Measurements from ENCODE around the gene KCNC1.

KCNC1 gene

DNA sequence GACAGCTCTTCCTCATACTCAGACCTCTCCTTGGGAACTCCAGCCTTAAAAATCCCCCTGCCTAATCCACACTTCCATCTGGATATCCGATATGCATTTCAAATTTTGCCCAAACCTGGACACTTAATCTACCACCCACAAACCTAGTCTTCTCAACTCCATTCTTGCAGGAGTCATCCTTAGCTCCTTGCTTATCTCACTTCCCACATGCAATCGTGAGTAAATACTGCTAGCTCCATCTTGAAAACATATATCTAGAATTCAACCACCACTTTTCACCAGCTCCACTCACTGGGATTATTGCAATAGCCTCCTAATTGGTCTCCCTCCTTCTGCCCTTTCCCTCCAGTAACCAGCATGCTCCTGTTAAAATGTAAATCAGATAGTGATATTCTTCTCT, 17.8 kb upstream of the KCNC1 start:
- DNase-seq (ENCODE audit: low read depth), result no peak

DNA sequence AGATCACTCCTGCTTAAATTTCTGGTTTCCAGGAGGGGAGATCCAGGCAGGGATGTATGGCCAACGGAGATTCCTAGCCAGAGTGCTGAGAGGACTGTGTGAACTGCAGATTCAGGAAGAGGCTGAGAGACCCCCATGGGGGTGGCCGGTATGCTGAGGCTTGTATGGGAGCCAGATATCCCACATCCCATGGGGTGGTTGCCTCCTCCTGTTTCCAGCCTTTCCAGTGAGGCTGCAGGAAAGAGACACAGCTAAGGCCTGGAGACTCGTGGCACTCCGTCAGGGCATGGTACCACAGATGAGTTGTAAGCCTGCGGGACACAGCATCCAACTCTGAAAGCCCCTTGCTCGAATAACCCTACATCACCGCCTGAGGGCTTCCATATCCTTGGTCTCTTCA, 16.6 kb upstream of the KCNC1 start:
- DNase-seq (ENCODE audit: low read depth), result no peak

DNA sequence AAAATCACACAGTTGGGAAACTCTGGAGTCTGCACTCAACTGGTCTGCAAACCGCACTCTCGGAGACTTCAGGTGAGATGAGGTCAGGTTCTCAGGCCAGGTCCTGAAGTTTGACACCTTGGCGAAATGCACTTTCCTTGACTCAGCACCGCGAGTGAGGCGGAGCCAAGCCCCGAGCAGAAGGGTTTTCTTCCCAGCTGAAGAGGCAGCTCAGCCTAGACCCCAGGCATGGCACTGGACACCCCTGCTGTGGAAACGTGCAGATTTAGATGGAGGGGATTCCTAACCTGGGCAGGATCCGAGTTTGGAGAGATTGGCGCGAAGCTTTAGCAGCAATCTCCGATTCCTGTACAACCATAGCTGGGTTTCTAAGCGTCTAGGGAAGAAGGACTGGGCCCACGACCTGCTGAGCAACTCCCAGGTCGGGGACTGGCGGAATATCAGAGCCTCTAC, 16.0 kb upstream of the KCNC1 start:
- no peak for DNase-seq (ENCODE audit: low read depth)

DNA sequence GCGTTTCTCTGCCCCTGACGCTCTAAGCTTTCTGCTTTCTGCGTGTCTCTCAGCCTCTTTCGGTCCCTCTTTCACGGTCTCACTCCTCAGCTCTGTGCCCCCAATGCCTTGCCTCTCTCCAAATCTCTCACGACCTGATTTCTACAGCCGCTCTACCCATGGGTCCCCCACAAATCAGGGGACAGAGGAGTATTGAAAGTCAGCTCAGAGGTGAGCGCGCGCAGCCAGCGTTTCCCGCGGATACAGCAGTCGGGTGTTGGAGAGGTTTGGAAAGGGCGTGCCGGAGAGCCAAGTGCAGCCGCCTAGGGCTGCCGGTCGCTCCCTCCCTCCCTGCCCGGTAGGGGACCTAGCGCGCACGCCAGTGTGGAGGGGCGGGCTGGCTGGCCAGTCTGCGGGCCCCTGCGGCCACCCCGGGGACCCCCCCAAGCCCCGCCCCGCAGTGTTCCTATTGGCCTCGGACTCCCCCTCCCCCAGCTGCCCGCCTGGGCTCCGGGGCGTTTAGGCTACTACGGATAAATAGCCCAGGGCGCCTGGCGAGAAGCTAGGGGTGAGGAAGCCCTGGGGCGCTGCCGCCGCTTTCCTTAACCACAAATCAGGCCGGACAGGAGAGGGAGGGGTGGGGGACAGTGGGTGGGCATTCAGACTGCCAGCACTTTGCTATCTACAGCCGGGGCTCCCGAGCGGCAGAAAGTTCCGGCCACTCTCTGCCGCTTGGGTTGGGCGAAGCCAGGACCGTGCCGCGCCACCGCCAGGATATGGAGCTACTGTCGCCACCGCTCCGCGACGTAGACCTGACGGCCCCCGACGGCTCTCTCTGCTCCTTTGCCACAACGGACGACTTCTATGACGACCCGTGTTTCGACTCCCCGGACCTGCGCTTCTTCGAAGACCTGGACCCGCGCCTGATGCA, 15.3 kb upstream of the KCNC1 start, which contains the start of gene MYOD1:
Gene MYOD1, plus strand, starts transcription at position 544 of the 910 bp plus-strand sequence. Its CDS starts 212 bp downstream, at position 756.
- DNase-seq (ENCODE audit: low read depth), result no peak

DNA sequence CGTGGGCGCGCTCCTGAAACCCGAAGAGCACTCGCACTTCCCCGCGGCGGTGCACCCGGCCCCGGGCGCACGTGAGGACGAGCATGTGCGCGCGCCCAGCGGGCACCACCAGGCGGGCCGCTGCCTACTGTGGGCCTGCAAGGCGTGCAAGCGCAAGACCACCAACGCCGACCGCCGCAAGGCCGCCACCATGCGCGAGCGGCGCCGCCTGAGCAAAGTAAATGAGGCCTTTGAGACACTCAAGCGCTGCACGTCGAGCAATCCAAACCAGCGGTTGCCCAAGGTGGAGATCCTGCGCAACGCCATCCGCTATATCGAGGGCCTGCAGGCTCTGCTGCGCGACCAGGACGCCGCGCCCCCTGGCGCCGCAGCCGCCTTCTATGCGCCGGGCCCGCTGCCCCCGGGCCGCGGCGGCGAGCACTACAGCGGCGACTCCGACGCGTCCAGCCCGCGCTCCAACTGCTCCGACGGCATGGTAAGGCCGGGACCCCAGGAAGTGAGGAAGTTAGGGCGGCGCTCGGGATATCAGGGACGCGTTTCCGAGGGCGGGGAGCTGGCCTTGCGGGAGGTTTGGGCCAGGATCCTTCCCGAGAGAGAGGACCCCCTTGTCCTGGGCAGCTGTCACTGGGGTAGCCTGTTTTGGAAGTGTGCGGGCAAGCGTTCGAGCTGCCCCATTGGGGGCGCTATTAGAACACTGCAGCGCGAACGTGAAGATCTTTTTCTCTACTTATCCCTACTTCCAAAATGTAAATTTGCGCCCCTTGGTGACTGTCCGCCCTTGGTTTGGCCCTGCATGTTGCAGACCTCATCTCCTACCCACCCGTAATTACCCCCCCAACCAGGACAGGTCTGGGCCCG, 14.4 kb upstream of the KCNC1 start:
- DNase-seq (ENCODE audit: low read depth), result no peak

DNA sequence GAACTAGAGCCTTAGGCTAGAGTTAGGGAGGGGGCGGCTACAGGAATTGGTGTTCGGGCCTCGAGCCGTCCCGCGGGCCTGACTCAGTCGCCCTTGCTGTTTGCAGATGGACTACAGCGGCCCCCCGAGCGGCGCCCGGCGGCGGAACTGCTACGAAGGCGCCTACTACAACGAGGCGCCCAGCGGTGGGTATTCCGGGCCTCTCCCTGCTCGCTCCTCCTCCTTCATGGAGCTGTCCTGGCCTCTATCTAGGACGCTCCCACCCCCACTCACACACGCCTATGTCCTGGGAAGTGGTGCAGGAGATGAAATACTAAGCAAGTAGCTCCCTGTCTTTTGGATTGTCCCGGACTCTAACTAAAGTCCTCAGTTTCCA, 13.8 kb upstream of the KCNC1 start:
- no peak for DNase-seq (ENCODE audit: low read depth)

DNA sequence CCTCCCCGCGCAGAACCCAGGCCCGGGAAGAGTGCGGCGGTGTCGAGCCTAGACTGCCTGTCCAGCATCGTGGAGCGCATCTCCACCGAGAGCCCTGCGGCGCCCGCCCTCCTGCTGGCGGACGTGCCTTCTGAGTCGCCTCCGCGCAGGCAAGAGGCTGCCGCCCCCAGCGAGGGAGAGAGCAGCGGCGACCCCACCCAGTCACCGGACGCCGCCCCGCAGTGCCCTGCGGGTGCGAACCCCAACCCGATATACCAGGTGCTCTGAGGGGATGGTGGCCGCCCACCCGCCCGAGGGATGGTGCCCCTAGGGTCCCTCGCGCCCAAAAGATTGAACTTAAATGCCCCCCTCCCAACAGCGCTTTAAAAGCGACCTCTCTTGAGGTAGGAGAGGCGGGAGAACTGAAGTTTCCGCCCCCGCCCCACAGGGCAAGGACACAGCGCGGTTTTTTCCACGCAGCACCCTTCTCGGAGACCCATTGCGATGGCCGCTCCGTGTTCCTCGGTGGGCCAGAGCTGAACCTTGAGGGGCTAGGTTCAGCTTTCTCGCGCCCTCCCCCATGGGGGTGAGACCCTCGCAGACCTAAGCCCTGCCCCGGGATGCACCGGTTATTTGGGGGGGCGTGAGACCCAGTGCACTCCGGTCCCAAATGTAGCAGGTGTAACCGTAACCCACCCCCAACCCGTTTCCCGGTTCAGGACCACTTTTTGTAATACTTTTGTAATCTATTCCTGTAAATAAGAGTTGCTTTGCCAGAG, 13.2 kb upstream of the KCNC1 start:
- DNase-seq (ENCODE audit: low read depth), result no peak

DNA sequence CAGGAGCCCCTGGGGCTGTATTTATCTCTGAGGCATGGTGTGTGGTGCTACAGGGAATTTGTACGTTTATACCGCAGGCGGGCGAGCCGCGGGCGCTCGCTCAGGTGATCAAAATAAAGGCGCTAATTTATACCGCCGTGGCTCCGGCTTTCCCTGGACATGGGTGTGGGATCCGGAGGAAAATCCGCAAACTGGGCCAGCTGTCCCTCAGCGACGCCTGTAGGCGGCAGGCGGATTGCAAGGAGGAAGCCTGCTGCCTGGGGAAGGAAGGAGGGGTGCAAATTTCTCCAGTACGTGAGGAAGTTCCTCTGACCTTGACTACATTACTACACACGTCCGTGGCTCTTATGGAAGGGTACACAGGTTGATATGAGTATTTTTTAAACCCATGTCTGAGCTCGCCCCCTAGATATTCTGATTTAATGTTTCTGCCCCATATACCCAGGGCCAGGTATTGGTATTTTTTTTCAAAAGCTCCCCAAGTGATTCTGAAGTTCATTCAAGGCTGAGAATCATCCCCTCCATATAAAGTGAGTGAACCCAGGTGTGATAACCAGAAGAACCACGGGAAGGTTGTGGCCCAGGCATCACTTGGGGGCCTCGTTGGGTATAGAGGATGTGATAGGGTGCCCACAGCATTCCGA, 12.5 kb upstream of the KCNC1 start:
- DNase-seq (ENCODE audit: low read depth), result no peak

DNA sequence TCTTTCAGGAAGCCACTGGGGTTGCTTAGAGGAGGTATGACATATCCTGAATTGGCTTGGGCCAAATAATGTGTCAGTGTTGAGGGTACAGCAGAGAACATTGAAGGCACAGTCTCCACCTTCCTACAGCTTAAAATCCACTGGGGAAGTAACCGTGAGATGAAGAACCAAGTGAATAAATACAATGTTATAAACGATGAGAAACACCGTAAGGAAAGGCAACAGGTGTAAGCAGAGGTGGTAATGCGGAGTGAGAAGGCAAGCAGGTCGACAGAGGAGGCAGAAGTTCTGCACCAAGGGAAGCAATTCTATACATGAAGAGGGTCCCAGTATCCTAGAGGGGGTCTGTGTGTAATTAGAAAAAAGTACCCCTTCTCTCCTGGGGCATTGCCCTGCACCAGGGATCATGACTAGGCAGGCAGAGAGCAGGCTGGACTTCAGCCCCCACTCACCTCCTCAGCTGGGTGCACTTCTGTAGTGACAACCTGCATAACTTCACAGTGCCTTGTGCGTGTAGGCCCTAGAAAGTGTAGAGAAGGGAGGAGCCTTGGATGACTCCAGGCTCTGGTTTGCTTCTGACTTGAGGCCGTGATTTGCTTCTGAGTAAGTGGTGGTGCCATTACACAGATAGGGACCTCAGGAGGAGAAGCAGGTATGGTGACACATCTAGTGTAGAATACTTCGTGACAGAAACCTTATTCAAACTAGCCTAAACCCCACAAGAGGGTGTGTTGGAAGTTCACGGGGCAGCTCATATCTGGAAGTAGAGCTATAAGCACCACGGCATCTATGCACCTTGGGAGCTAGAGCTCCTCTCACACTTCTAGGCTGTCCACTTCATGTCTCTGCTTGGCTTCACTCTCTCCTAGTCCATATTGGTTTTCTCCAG, 10.3 kb upstream of the KCNC1 start:
- DNase-seq (ENCODE audit: low read depth), result no peak

DNA sequence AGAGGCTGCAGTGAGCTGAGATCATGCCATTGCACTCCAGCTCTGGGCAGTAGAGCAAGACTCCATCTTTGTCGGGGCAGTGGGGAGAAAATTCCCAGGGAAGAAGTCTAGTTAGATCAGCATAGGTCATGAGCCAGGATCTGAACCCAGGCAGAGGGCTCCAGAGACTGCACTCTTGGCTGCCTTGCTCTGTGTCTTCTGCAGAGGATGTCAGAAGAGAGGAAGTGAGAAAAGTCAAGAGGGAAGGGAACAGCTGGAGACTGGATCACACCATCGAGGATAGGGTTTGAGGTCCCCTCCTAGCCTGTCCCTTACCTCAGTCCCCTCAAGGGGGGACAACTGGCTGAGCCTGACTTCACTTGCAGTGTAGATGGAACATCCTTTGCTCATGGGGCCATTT, 9.4 kb upstream of the KCNC1 start:
- DNase-seq (ENCODE audit: low read depth), result no peak

DNA sequence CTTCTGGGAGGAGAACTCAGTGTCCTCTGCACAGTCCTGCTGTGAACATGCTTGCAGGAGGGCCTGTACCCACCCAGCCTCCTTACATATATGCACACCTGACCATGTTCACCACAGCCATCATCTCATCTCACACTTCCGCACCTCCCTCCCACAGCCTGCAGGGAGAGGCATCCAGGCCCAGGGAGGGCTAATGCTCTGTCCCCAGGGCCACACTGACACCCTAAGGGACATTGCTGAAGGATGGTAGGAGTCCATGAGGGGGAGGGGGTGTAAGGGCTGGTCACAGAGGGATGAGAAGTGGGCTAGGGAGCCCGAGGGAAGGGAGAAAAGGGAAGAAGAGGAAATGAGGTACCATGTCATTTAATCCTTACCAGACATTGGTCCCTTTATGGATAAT, 4.4 kb upstream of the KCNC1 start:
- DNase-seq (ENCODE audit: low read depth), result no peak

DNA sequence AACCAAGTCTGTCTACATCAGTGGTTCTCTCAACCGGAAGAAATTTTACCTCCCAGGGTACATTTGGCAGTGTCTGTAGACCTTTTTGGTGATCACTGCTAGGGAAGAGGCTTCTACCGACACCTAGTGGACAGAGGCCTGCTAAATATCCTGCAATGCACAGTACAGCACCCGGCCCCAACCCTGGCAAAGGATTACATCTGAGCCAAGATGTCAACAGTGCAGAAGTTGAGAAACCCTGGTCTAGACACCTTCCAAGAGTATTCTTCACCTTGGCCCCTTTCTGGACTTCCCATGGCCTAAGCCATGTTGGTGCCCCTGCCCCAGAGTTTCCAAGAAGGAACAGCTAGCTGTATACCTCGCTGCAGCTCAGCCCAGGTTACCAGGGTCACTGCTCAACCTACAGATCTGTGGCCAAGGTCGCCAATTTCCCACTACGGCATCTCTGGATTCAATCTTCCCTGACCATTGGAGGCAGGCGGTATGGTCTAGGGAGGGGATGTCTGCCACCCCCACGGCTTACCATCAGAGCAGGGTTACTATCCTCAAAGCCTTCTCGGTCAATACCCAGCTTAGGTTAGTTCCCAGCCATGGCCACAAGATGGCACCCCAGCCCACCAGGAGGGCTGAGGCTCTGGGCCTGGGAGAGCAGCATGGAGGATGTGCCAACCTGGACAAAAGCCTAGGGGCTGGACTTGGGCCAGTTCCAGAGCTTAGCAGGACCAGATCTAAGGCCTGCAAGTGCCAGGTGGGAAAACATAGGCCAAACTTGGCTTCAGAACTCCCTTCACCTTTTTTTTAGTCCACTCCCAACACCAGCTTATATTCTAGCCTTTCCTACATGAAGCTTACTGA, 3.7 kb upstream of the KCNC1 start:
- peak; percentile 9 for DNase-seq (ENCODE audit: low read depth)

DNA sequence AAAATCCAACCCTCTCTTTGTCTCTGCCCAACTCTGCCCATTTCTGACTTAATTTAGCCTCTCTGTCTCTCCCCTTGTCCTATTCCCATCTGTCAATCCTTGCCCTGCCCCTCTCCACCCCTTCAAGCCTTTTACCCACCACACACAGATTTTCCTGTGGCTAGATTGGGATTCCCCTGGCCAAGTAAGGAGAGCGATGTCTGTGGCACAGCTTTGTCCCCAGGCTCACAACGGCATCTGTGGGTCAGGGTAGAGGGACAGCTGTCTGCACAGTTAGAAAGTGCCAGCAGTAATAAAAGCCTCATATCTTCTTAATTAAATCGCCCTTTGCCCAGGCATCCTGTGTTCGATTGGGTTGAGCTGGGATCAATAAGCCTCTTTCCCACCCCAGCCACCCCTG, 1.3 kb upstream of the KCNC1 start:
- no peak for DNase-seq (ENCODE audit: low read depth)

DNA sequence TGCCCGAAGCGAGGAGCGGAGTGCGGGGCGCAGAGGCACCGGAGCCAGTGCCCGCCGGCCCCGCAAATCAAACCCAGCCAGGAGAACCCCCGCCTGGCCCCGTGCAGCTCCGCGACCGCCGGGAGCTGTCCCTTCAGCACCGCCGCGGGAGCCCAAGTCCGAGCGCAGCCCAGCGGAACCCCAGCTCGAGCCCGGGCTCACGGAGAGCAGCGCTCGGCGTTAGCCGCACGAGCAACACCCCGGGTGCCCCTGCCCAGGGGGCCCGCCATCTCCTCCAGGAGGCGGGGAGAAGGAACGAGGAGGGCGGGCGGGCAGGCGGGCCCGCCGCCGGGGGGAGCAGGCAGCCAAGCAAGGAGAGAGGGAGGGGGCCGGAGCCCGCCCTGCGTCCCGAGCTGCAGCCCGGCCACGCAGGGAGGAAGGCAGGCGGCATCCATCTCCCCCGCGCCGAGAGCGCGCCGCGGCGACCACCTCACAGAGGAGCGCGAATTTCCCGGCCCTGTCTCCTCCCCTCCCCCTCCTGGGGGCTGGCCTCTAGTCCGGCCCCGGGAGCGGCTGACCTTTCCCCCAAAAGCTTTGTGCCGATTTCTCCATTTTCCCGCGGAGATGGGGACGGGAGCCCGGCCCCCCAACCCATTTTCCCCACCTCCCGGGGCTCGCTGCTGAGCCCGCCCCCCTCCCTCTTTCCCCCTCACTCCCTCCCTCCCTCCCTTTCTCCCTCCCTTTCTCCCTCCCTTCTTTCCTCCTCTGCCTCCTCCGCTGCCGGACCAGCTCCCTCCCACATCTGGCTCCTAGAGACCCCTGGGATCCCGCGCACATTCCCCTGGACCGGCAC, 621 bp downstream of the KCNC1 start:
- DNase-seq (ENCODE audit: low read depth), result no peak

DNA sequence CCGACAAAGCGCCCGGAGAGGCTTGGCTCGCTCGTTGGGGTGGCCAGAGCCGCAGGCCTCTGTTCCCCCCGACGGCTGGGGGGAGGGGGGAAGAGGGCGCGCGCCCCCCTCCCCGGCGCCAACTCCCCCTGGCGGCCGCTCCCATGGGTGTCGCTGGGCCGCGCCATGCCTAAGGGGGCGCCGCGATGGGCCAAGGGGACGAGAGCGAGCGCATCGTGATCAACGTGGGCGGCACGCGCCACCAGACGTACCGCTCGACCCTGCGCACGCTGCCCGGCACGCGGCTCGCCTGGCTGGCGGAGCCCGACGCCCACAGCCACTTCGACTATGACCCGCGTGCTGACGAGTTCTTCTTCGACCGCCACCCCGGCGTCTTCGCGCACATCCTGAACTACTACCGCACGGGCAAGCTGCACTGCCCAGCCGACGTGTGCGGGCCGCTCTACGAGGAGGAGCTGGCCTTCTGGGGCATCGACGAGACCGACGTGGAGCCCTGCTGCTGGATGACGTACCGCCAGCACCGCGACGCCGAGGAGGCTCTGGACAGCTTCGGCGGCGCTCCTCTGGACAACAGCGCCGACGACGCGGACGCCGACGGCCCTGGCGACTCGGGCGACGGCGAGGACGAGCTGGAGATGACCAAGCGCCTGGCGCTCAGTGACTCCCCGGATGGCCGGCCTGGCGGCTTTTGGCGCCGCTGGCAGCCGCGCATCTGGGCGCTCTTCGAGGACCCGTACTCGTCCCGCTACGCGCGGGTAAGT, 1.4 kb downstream of the KCNC1 start:
- no peak for DNase-seq (ENCODE audit: low read depth)

DNA sequence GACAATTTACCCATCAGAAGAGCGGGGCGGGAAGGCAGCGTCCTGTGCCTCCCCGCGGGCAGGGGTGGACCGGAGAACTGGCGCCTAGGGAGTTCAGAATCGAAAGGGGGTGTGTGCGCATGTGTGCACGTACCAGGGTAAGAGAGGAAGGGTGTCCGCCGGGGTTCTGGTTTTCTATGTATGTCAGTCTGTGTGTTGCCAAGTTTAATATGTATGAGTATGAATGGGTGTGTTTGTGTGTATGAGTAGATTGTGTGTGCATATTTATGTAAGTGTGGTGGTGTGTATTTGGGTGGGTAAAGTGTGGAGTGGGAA, 2.0 kb downstream of the KCNC1 start:
- no peak for DNase-seq (ENCODE audit: low read depth)

DNA sequence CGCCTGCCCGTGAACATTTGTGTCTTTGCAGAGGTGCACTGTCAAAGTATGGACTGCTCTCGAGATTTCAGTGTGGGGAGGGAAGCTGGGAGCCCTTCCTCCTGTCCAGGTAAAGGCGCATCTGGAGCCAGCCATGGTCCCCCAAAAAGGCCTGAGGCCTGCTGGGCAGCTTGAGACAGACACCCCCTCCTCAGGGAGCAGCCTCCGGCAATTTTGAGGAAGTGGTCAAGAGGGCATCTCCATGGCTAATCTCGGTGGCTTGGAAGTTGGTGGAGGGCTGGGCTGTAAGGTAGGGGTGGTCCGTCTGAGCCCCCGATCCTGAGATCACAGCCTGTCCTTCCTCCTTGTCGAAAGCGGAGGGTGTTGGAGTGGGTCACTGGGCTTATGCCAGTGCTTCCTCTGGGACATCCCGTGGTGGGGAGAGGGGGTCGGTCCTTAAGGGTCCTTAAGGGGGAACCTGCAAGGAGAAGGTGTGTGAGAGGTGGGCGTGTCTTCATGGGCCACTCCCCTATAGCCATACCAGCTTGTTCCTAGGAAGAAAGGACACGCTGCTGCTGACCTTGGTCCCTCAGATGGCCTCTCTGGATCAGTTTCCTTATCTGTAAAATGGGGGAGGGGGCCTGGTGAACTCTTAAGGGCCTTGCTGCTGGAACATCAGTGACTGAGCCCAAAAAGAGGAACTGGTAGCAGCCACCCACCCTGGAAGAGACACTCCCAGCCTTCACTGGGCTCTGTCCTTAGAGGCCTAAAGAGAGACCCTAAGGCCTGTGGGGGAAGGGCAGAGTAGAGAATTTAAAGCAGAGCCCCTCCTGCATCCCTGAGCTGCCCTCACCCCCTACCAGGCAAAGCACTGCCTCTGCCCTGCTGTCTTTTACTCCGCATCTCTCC, 2.6 kb downstream of the KCNC1 start:
- DNase-seq (ENCODE audit: low read depth), result no peak
